Gastroesophageal sphincter (tissue), 3 donors: ENCODE results near the gene FBXO48.
"Not testable (repeated sequence)": the region's sequence is repeated elsewhere in the genome, so short reads cannot be mapped to it uniquely, and the experiment has no call there.

Experiments used
- CTCF ChIP-seq, 4 experiments: fragments of 200-600 bp in 2 of 4; fragments of 450-650 bp in 2 of 4; sonication (generic) in 1 of 4; IDR thresholded peaks; one replicate each; pipeline ENCODE4 v1.5.1; 2017 to 2019; ENCODE audit warnings: antibody characterized with exemption in 4 of 4, mild to moderate bottlenecking in 2 of 4, moderate library complexity in 2 of 4
- POLR2A ChIP-seq, 2 donors: fragments of 450-650 bp; IDR thresholded peaks; one replicate each; pipeline ENCODE4 v1.6.1; 2017; ENCODE audit warnings: antibody characterized with exemption in 2 of 2, mild to moderate bottlenecking in 2 of 2, moderate library complexity in 1 of 2
- POLR2AphosphoS5 ChIP-seq: sonication (generic); formaldehyde crosslinking; IDR thresholded peaks from one replicate; pipeline ENCODE4 v1.6.1; 2017; ENCODE audit warnings: antibody characterized with exemption

GRCh38 chr2:68446425-68446824, 20.7 kb downstream of the FBXO48 start:
- TF ChIP-seq CTCF (IDR thresholded peaks at IDR 0.05); POLR2AphosphoS5; POLR2A (IDR thresholded peaks at IDR 0.05): not testable (repeated sequence)
